MM.1S (cell line): ENCODE measurements around the gene ZNF491.

Experiments
- CTCF ChIP-seq: fragments of 300-600 bp; sonication (generic); IDR thresholded peaks from 2 replicates; pipeline ENCODE4 v1.5.1; 2016; ENCODE audit warnings: antibody characterized with exemption, low read length, mixed read lengths
- EZH2 ChIP-seq: fragments of 300-600 bp; sonication (generic); optimal IDR thresholded peaks from 2 replicates; pipeline ENCODE3; 2017; ENCODE audit warnings: low read depth, mild to moderate bottlenecking, antibody characterized with exemption, low read length, mixed read lengths
- EZH2phosphoT487 ChIP-seq: fragments of 300-600 bp; sonication (generic); IDR thresholded peaks from 2 replicates; pipeline ENCODE4 v1.6.1; 2018; ENCODE audit warnings: antibody characterized with exemption, low read length

- TF ChIP-seq CTCF (no peak), EZH2 (no peak), EZH2phosphoT487 (no peak)
Observed at GRCh38 chr19:11769995-11770394, 28.3 kb upstream of the ZNF491 start.
